B cell (primary cell): Measurements from ENCODE around the gene RYK. TPM values are rescaled to one million over a fixed set of nuclear protein-coding genes. Genes with fewer than 3 reads are reported as not detected.

Experiments
- ATAC-seq: fragments of 200-7000 bp; cut with Tn5 transposase; one replicate; pipeline ENCODE4 v1.10.0; 2021; ENCODE audit warnings: low read depth, mild to moderate bottlenecking, moderate number of reproducible peaks, moderate library complexity
- CTCF ChIA-PET: fragments of 350-600 bp; sonication (Branson Sonifier 250); formaldehyde crosslinking; loops from one replicate; lab custom pipeline; 2021; ENCODE audit warnings: antibody characterized with exemption, inconsistent platforms; lab: Charles Lee
- POLR2A ChIA-PET: fragments of 350-600 bp; sonication (Branson Sonifier 250); formaldehyde crosslinking; loops from one replicate; lab custom pipeline; 2021; ENCODE audit warnings: antibody characterized with exemption; lab: Charles Lee
- DNase-seq: peaks from one replicate; pipeline ENCODE4 v3.0.0; 2013
- H2AFZ ChIP-seq: 2 replicates; pipeline ENCODE4 v1.6.1; 2012; ENCODE audit warnings: mild to moderate bottlenecking, low read depth, low read length; ENCODE audit not compliant: insufficient read depth, poor library complexity, severe bottlenecking
- H3K27ac ChIP-seq, 2 donors: 1 replicate in 1 of 2; 2 replicates in 1 of 2; pipeline ENCODE4 v1.5.1; 2012 to 2013; ENCODE audit warnings: low read length in 2 of 2, mild to moderate bottlenecking in 2 of 2, moderate library complexity in 1 of 2
- H3K27me3 ChIP-seq, 4 experiments: fragments of 200-600 bp in 1 of 4; sonication (generic) in 1 of 4; replicated peaks in 1 of 4; 1 replicate in 2 of 4; 2 replicates in 2 of 4; pipeline versions ENCODE4 v1.6.1 to v1.7.0; 2013 to 2016; ENCODE audit warnings: low read length in 3 of 4, mild to moderate bottlenecking in 2 of 4, mixed read lengths in 1 of 4, moderate library complexity in 1 of 4; ENCODE audit not compliant: insufficient read depth in 4 of 4, control insufficient read depth in 3 of 4; ENCODE audit errors: control extremely low read depth in 1 of 4
- H3K36me3 ChIP-seq, 2 experiments: replicated peaks in 1 of 2; 1 replicate in 1 of 2; 2 replicates in 1 of 2; pipeline versions ENCODE4 v1.6.1 to v1.7.1; 2013; ENCODE audit warnings: low read length in 1 of 2; ENCODE audit not compliant: insufficient read depth in 2 of 2, control insufficient read depth in 1 of 2; ENCODE audit errors: control extremely low read depth in 1 of 2, extremely low read depth in 1 of 2
- H3K4me1 ChIP-seq, 2 donors: fragments of 200-600 bp in 1 of 2; sonication (generic) in 1 of 2; 1 replicate in 1 of 2; 2 replicates in 1 of 2; pipeline versions ENCODE4 v1.5.1 to v1.6.1; 2013 to 2017; ENCODE audit warnings: low read length in 2 of 2; ENCODE audit not compliant: control insufficient read depth in 2 of 2, insufficient read depth in 2 of 2
- H3K4me2 ChIP-seq: replicated peaks from 2 replicates; pipeline ENCODE3; 2012; ENCODE audit warnings: mild to moderate bottlenecking, low read depth, low read length; ENCODE audit not compliant: poor library complexity, severe bottlenecking
- H3K4me3 ChIP-seq, 5 experiments: fragments of 200-600 bp in 1 of 5; sonication (generic) in 1 of 5; 1 replicate in 3 of 5; 2 replicates in 2 of 5; pipeline versions ENCODE4 v1.5.1 to v1.7.0; 2011 to 2016; ENCODE audit warnings: low read length in 4 of 5, mild to moderate bottlenecking in 4 of 5, low read depth in 2 of 5, control low read depth in 1 of 5, moderate library complexity in 1 of 5; ENCODE audit not compliant: insufficient read depth in 1 of 5; ENCODE audit errors: control extremely low read depth in 1 of 5, extremely low read depth in 1 of 5
- H3K79me2 ChIP-seq: fragments of 200-600 bp; sonication (generic); one replicate; pipeline ENCODE4 v1.6.0; 2016; ENCODE audit warnings: low read length; ENCODE audit not compliant: control insufficient read depth, insufficient read depth
- H3K9ac ChIP-seq: fragments of 200-600 bp; sonication (generic); 2 replicates; pipeline ENCODE4 v1.6.1; 2017; ENCODE audit warnings: mild to moderate bottlenecking, low read length, moderate library complexity
- H3K9me3 ChIP-seq, 3 donors: one replicate each; pipeline versions ENCODE4 v1.6.1 to v1.7.1; 2013; ENCODE audit warnings: low read length in 2 of 3; ENCODE audit not compliant: control insufficient read depth in 2 of 3, insufficient read depth in 1 of 3; ENCODE audit errors: control extremely low read depth in 1 of 3
- H4K20me1 ChIP-seq: 2 replicates; pipeline ENCODE4 v1.6.0; 2012; ENCODE audit warnings: mild to moderate bottlenecking, low read length; ENCODE audit not compliant: insufficient read depth, control insufficient read depth, poor library complexity, severe bottlenecking
- H3K27ac Mint-ChIP-seq: one replicate; pipeline ENCODE4 v1.8.0; 2021; ENCODE audit warnings: mixed read lengths
- H3K27me3 Mint-ChIP-seq: one replicate; pipeline ENCODE4 v1.8.0; 2021; ENCODE audit warnings: mixed read lengths
- H3K4me1 Mint-ChIP-seq: one replicate; pipeline ENCODE4 v1.8.0; 2021; ENCODE audit warnings: mixed read lengths
- H3K4me3 Mint-ChIP-seq: one replicate; pipeline ENCODE4 v1.8.0; 2021; ENCODE audit warnings: mixed read lengths
- H3K9me3 Mint-ChIP-seq: one replicate; pipeline ENCODE4 v1.8.0; 2022; ENCODE audit warnings: mixed read lengths; ENCODE audit not compliant: insufficient read depth
- CTCF ChIP-seq: fragments of 200-600 bp; IDR thresholded peaks from one replicate; pipeline ENCODE4 v1.8.0; 2022; ENCODE audit warnings: antibody characterized with exemption, mild to moderate bottlenecking
- EZH2 ChIP-seq: IDR thresholded peaks from 2 replicates; pipeline ENCODE4 v1.6.1; 2012; ENCODE audit warnings: borderline replicate concordance, low read depth, mild to moderate bottlenecking, moderate library complexity, low read length; ENCODE audit not compliant: insufficient read depth, poor library complexity, severe bottlenecking
- WGBS: methylation state at CpG from one replicate; pipeline ENCODE4 v1.1.5; 2013; ENCODE audit warnings: missing lambda C conversion rate; ENCODE audit not compliant: insufficient coverage; 5-methylcytosine and 5-hydroxymethylcytosine counted together
- intact Hi-C: fragments of 100-400 bp; cut with micrococcal nuclease; formaldehyde crosslinking; loops from one replicate; pipeline ENCODE4 v1.10.0; 2022
- polyA plus RNA-seq: library from polyadenylated mRNA; depleted of rRNA; stranded (reverse); fragments of >200 nt; gene quantifications from 2 replicates; pipeline ENCODE4 v1.2.3, GENCODE V29; 2012
- total RNA-seq, 2 donors: library from RNA; stranded (reverse); fragments of 120-200 nt in 1 of 2; gene quantifications; 1 replicate in 1 of 2; 2 replicates in 1 of 2; pipeline versions ENCODE4 v1.2.3 to v1.2.4, GENCODE V29; 2013 to 2022

Gene RYK
- total and polyA plus RNA-seq, 2 donors (not counting 1 experiment from before 2014, with no cell fraction given), result 16.9 to 67.7 TPM

DNA sequence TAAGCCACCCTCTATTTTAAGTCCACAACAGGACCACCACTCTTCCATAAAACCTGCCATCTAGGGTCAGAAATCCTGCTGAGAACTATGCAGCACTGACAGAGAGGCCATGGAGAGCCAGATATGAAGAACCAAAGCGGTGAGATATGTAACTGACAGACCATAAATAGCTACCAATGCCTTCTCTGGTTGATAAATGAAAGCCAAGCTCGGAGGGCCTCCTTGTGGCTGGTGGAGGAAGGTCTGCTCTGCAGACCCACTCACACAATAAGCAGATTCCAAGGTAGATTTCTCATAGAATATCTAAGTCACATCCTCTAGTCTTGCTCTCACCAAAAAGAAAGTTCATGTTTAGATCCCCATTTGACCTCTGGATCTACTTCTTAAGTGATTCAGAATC is 38.9 kb downstream of the RYK start:
- H3K27me3 ChIP-seq, result no peaks in the 10 kb centered on the region
- Mint-ChIP-seq H3K4me3 (no peak overlapping the region), H3K27me3 (no peaks in the 10 kb centered on the region), H3K27ac (no peak overlapping the region), H3K9me3 (no peaks in the 10 kb centered on the region), H3K4me1 (peaks cover 15% of the 10 kb centered on the region)
- ATAC-seq, result no peak
- H3K27ac ChIP-seq, result no peak overlapping the region
- H2AFZ ChIP-seq, result no peak overlapping the region
- H3K4me3 ChIP-seq, result no peak overlapping the region
- H3K36me3 ChIP-seq, result peaks cover 5 to 34% of the 10 kb centered on the region in 2 experiments
- no peak overlapping the region for H3K9ac ChIP-seq
- H3K4me1 ChIP-seq, result no peaks in the 10 kb centered on the region
- H3K4me2 ChIP-seq, result no peak overlapping the region
- intact Hi-C loops, result loop anchor here (2.0 to 5.0 kb wide), 4 partner anchors 39 to 281 kb away; partner anchors contain the start of gene RYK
- no peaks in the 10 kb centered on the region for H3K9me3 ChIP-seq
- H4K20me1 ChIP-seq, result peaks cover 37% of the 10 kb centered on the region
- WGBS, result 50% methylated on average over 1 of the region's 2 CpGs
- TF ChIP-seq EZH2, result no peak
- TF ChIP-seq CTCF, result peak; percentile 35
- CTCF ChIA-PET, result interaction anchor here (0.6 to 7.8 kb wide), 22 partner anchors 8 to 389 kb away, joined by 3 to 189 read pairs (median 6); partner anchors contain the start of genes ANAPC13, CEP63 and RYK
- peak; percentile 17 for DNase-seq
- POLR2A ChIA-PET, result no interaction called here
- H3K79me2 ChIP-seq, result peaks cover 4% of the 10 kb centered on the region

DNA sequence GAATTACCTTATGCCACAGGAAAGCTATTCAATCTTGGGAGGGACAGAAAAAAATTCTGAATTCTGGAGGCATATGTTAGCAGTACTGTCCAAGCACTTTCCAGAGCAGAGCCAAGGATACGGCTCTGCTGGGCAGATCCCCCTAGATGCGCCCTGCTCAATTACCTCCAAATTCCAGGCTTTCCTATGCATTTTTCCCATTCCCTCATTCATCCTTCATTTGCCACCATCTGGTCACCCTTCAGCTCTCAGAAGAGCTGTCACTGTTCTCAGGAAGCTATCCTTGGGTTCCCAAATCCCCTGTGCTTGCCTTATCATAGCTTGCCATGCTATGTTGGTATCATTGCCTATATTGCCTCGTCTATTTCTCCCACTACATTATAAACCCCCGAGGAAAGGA is 45.2 kb downstream of the RYK start:
- H3K9me3 ChIP-seq, result no peaks in the 10 kb centered on the region
- TF ChIP-seq CTCF, result no peak
- no peak for TF ChIP-seq EZH2
- Mint-ChIP-seq H3K27me3 (no peaks in the 10 kb centered on the region), H3K27ac (no peak overlapping the region), H3K4me3 (no peak overlapping the region), H3K9me3 (no peaks in the 10 kb centered on the region), H3K4me1 (no peaks in the 10 kb centered on the region)
- H3K27me3 ChIP-seq, result no peaks in the 10 kb centered on the region
- no peak for ATAC-seq
- peaks cover 4% of the 10 kb centered on the region for H4K20me1 ChIP-seq
- ChIA-PET POLR2A (no interaction called here), CTCF (interaction anchor here (0.7 kb wide), 1 partner anchor 268 kb away, joined by 3 read pairs; no protein-coding TSS in a partner anchor)
- H3K4me3 ChIP-seq, result no peak overlapping the region
- no peaks in the 10 kb centered on the region for H3K79me2 ChIP-seq
- H3K4me2 ChIP-seq, result no peak overlapping the region
- peaks cover 15 to 41% of the 10 kb centered on the region in 2 experiments for H3K36me3 ChIP-seq
- H3K9ac ChIP-seq, result no peak overlapping the region
- intact Hi-C loops, result no loop called here
- WGBS, result 100% methylated on average over 2 of the region's 4 CpGs
- no peak overlapping the region for H2AFZ ChIP-seq
- H3K27ac ChIP-seq, result no peak overlapping the region
- H3K4me1 ChIP-seq, result no peaks in the 10 kb centered on the region
- no peak for DNase-seq
